ENCODE measurements around the gene PLEKHA6. TPM values are rescaled to one million over a fixed set of nuclear protein-coding genes. Genes with fewer than 3 reads are reported as not detected.

The PLEKHA6 gene
- polyA plus RNA-seq, 1 donor from 2014 or later, result 22.6 TPM

GRCh38 chr1:204192589-204193352 is 167.0 kb downstream of the PLEKHA6 start:
- H3K4me3 ChIP-seq (ENCODE audit: low read length), result no peak overlapping the region
- TF ChIP-seq CTCF (IDR thresholded peaks at IDR 0.05; ENCODE audit: poor library complexity, severe bottlenecking) (no peak), POLR2AphosphoS5 (IDR thresholded peaks at IDR 0.05) (no peak), MXI1 (conservative IDR thresholded peaks at IDR 0.05; ENCODE audit: poor library complexity, severe bottlenecking) (no peak), SMC3 (conservative IDR thresholded peaks at IDR 0.05; ENCODE audit: poor library complexity) (no peak), TAF1 (IDR thresholded peaks at IDR 0.05; ENCODE audit: low read depth) (no peak), RAD21 (conservative IDR thresholded peaks at IDR 0.05) (no peak)

GRCh38 chr1:204192046-204192445 is 167.7 kb downstream of the PLEKHA6 start:
- Histone ChIP-seq H3K36me3 (ENCODE audit: insufficient read depth, low read length) (no peaks in the 10 kb centered on the region), H3K79me2 (replicated peaks; ENCODE audit: insufficient read depth, low read length) (no peaks in the 10 kb centered on the region), H3K4me3 (ENCODE audit: low read length) (no peak overlapping the region), H3F3A (ENCODE audit: insufficient read depth, low read length, poor library complexity, severe bottlenecking) (peaks cover 5% of the 10 kb centered on the region), H3K9me3 (ENCODE audit: low read length) (no peaks in the 10 kb centered on the region), H3K9ac (ENCODE audit: low read length) (no peak overlapping the region), H3K27me3 (ENCODE audit: insufficient read depth, low read depth, low read length) (no peaks in the 10 kb centered on the region), H3K4me2 (ENCODE audit: low read length) (no peak overlapping the region), H2AFZ (ENCODE audit: low read depth, low read length) (no peak overlapping the region), H3K9me2 (ENCODE audit: insufficient read depth, low read length) (no peaks in the 10 kb centered on the region), H4K20me1 (ENCODE audit: insufficient read depth) (no peaks in the 10 kb centered on the region), H3K27ac (ENCODE audit: low read length) (no peak overlapping the region)
- TF ChIP-seq EP300 (conservative IDR thresholded peaks at IDR 0.05; ENCODE audit: poor library complexity, severe bottlenecking) (no peak), REST (IDR thresholded peaks at IDR 0.05; ENCODE audit: borderline replicate concordance) (no peak), POLR2AphosphoS5 (IDR thresholded peaks at IDR 0.05) (no peak), CTCF (IDR thresholded peaks at IDR 0.05; ENCODE audit: poor library complexity, severe bottlenecking) (no peak), SMC3 (conservative IDR thresholded peaks at IDR 0.05; ENCODE audit: poor library complexity) (no peak)

More at GRCh38 chr1:204192589-204193352, 167.0 kb downstream of the PLEKHA6 start:
- Histone ChIP-seq H3K27ac (ENCODE audit: low read length) (no peak overlapping the region), H3K36me3 (ENCODE audit: insufficient read depth, low read length) (no peaks in the 10 kb centered on the region), H4K20me1 (ENCODE audit: insufficient read depth) (no peaks in the 10 kb centered on the region), H3K9me2 (ENCODE audit: insufficient read depth, low read length) (no peaks in the 10 kb centered on the region), H3K79me2 (replicated peaks; ENCODE audit: insufficient read depth, low read length) (no peaks in the 10 kb centered on the region), H2AFZ (ENCODE audit: low read depth, low read length) (no peak overlapping the region), H3K4me2 (ENCODE audit: low read length) (no peak overlapping the region), H3K9me3 (ENCODE audit: low read length) (no peaks in the 10 kb centered on the region), H3K27me3 (ENCODE audit: insufficient read depth, low read depth, low read length) (no peaks in the 10 kb centered on the region), H3K9ac (ENCODE audit: low read length) (no peak overlapping the region), H3F3A (ENCODE audit: insufficient read depth, low read length, poor library complexity, severe bottlenecking) (peaks cover 5% of the 10 kb centered on the region)

Data from neural cell (in vitro differentiated cells).